Loucy (cell line): ENCODE data around the gene KDM6A.

Experiments
- H2AFZ ChIP-seq: fragments of 200-600 bp; sonication (generic); 2 replicates; pipeline ENCODE4 v1.6.0; 2016; ENCODE audit warnings: antibody characterized with exemption, mild to moderate bottlenecking, low read length, moderate library complexity
- H3F3A ChIP-seq: fragments of 200-600 bp; 2 replicates; pipeline ENCODE4 v1.6.0; 2016; ENCODE audit warnings: antibody characterized with exemption, low read depth, mild to moderate bottlenecking
- H3K27me3 ChIP-seq: fragments of 200-600 bp; sonication (generic); 2 replicates; pipeline ENCODE4 v1.6.1; 2014; ENCODE audit warnings: low read length, mild to moderate bottlenecking; ENCODE audit not compliant: insufficient read depth, poor library complexity, severe bottlenecking
- H3K36me3 ChIP-seq: fragments of 200-600 bp; sonication (generic); 2 replicates; pipeline ENCODE4 v1.6.1; 2016; ENCODE audit warnings: low read length; ENCODE audit not compliant: insufficient read depth
- H3K4me1 ChIP-seq: fragments of 200-600 bp; sonication (generic); 2 replicates; pipeline ENCODE4 v1.5.1; 2014; ENCODE audit warnings: low read length, mild to moderate bottlenecking; ENCODE audit not compliant: insufficient read depth, poor library complexity, severe bottlenecking
- H3K4me2 ChIP-seq: fragments of 200-600 bp; sonication (generic); 2 replicates; pipeline ENCODE4 v1.6.0; 2014; ENCODE audit warnings: antibody characterized with exemption, low read length, low read depth, mild to moderate bottlenecking; ENCODE audit not compliant: poor library complexity, severe bottlenecking
- H3K4me3 ChIP-seq: fragments of 200-600 bp; sonication (generic); 2 replicates; pipeline ENCODE4 v1.5.1; 2014; ENCODE audit warnings: low read length, mild to moderate bottlenecking, mixed read lengths; ENCODE audit not compliant: poor library complexity, severe bottlenecking
- H3K79me2 ChIP-seq: fragments of 200-600 bp; sonication (generic); 2 replicates; pipeline ENCODE4 v1.6.1; 2014; ENCODE audit warnings: low read length; ENCODE audit not compliant: insufficient read depth
- H3K9ac ChIP-seq: fragments of 200-600 bp; sonication (generic); 2 replicates; pipeline ENCODE4 v1.6.0; 2014; ENCODE audit warnings: mild to moderate bottlenecking, low read depth, low read length, moderate library complexity; ENCODE audit not compliant: poor library complexity, severe bottlenecking
- H3K9me2 ChIP-seq: fragments of 200-600 bp; sonication (generic); replicated peaks from 2 replicates; pipeline ENCODE4 v1.6.1; 2016; ENCODE audit warnings: low read depth, low read length, mixed read lengths
- H3K9me3 ChIP-seq: fragments of 200-600 bp; sonication (generic); 2 replicates; pipeline ENCODE4 v1.6.1; 2014; ENCODE audit warnings: mild to moderate bottlenecking, antibody characterized with exemption, low read length, low read depth; ENCODE audit not compliant: insufficient read depth
- H4K20me1 ChIP-seq: fragments of 200-600 bp; sonication (generic); 2 replicates; pipeline ENCODE4 v1.6.0; 2014; ENCODE audit warnings: antibody characterized with exemption, low read length, mild to moderate bottlenecking; ENCODE audit not compliant: insufficient read depth, poor library complexity, severe bottlenecking
- EZH2phosphoT487 ChIP-seq: fragments of 200-600 bp; IDR thresholded peaks from 2 replicates; pipeline ENCODE4 v1.6.1; 2018; ENCODE audit warnings: antibody characterized with exemption, mild to moderate bottlenecking, moderate library complexity, borderline replicate concordance
- TF ChIP-seq, protein P1 (sequence below): fragments of 200-600 bp; sonication (generic); conservative IDR thresholded peaks from 2 replicates; pipeline ENCODE4 v1.5.1; 2014; ENCODE audit warnings: mild to moderate bottlenecking, antibody characterized with exemption, low read length

Gene KDM6A

DNA sequence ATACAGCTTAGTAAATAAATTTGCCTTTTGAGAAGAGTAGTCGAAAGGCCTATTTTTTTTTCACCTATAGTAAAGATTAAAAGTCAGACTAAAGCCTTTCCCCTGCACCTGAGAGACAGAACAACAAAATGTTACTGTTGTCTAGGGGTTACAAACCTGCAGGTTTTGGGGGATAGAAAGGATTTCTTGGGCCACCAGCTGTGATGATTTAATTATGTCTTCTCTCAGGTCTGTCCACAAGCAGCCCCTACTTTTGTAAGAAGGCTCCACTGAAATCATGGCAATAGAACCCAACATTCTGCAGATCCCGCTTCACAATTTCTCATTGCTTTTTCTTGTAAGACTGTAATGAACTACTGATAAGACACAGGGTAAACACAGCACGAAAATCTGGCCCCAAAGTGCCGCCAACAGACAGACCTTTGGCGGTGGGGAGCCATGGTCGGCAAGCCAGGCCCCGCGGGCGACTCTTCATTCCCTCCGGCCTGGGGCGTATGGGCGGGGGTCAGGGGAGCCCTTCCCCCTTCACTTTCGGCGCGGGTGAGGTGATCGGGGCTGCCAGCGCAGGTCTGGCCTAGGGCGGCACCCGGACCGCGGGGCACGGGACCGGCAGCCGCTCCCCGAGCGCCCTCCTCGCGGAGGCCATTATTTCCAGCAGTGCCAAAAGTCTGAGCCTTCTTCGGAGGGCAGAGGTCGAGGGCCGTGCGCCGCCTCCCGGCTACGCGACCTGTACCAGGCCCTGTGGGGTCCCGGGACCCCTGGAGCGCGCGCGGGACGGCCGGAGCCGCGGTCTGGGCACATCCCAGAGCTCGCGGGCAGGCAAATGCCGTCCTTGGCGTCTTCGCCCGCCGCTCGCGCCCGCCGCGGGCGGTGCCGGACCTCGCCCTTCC, 812 bp upstream of the KDM6A start:
- H3K4me2 ChIP-seq, result peak overlapping the region; percentile 67
- peaks cover 29% of the 10 kb centered on the region for H4K20me1 ChIP-seq
- H3K36me3 ChIP-seq, result no peaks in the 10 kb centered on the region
- peak overlapping the region; percentile 85 for H3K9ac ChIP-seq
- peaks cover 53% of the 10 kb centered on the region for H3K79me2 ChIP-seq
- H3K27me3 ChIP-seq, result no peaks in the 10 kb centered on the region
- no peaks in the 10 kb centered on the region for H3K9me3 ChIP-seq
- H3K4me3 ChIP-seq, result peak overlapping the region; percentile 100
- peaks cover 6% of the 10 kb centered on the region for H3K4me1 ChIP-seq
- no peak for TF ChIP-seq EZH2phosphoT487
- TF ChIP-seq, protein P1, sequence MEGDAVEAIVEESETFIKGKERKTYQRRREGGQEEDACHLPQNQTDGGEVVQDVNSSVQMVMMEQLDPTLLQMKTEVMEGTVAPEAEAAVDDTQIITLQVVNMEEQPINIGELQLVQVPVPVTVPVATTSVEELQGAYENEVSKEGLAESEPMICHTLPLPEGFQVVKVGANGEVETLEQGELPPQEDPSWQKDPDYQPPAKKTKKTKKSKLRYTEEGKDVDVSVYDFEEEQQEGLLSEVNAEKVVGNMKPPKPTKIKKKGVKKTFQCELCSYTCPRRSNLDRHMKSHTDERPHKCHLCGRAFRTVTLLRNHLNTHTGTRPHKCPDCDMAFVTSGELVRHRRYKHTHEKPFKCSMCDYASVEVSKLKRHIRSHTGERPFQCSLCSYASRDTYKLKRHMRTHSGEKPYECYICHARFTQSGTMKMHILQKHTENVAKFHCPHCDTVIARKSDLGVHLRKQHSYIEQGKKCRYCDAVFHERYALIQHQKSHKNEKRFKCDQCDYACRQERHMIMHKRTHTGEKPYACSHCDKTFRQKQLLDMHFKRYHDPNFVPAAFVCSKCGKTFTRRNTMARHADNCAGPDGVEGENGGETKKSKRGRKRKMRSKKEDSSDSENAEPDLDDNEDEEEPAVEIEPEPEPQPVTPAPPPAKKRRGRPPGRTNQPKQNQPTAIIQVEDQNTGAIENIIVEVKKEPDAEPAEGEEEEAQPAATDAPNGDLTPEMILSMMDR, result no peak
- H3K9me2 ChIP-seq, result no peaks in the 10 kb centered on the region
- no peaks in the 10 kb centered on the region for H3F3A ChIP-seq
- peak overlapping the region; percentile 77 for H2AFZ ChIP-seq

DNA sequence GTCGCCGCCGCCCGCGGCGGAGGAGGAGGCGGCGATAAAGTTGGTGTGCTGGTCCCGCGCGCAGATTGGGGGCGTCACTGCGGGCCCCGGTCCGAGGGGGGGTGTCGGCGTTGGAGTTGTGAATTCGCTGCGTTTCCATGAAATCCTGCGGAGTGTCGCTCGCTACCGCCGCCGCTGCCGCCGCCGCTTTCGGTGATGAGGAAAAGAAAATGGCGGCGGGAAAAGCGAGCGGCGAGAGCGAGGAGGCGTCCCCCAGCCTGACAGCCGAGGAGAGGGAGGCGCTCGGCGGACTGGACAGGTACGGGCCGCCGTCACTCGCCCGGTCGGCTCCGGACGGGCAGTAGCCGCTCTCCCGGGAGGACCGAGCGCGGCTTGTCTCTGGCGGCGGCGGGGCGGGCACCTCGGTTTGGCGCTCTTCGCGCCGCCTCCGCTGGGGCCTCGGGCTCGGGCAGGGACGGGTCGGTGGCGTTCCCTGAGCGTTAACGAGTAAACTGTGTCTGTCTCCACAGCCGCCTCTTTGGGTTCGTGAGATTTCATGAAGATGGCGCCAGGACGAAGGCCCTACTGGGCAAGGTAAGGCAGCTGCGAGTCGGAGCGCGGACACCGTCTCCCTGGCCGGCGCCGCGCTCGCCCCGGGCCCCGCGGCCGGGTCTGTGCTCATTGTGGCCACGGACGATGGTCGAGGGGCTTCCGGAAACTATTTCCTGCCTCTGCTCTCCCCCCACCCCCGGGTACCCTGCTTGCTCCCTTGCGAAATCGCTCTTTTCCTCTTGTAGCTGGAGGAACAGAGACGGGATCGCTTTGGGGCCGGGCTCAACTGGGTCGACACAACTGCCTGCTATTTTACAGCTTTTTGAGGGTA, 658 bp downstream of the KDM6A start:
- Histone ChIP-seq H3K9me2 (no peaks in the 10 kb centered on the region), H3K4me2 (peak overlapping the region; percentile 91), H3K9ac (peak overlapping the region; percentile 98), H3K79me2 (peaks cover 68% of the 10 kb centered on the region), H3K4me3 (peak overlapping the region; percentile 100), H3F3A (no peaks in the 10 kb centered on the region), H3K27me3 (no peaks in the 10 kb centered on the region), H3K4me1 (peaks cover 6% of the 10 kb centered on the region), H3K36me3 (no peaks in the 10 kb centered on the region), H4K20me1 (peaks cover 39% of the 10 kb centered on the region), H3K9me3 (no peaks in the 10 kb centered on the region), H2AFZ (peak overlapping the region; percentile 75)
- TF ChIP-seq EZH2phosphoT487, result no peak
- TF ChIP-seq, protein P1, result no peak

DNA sequence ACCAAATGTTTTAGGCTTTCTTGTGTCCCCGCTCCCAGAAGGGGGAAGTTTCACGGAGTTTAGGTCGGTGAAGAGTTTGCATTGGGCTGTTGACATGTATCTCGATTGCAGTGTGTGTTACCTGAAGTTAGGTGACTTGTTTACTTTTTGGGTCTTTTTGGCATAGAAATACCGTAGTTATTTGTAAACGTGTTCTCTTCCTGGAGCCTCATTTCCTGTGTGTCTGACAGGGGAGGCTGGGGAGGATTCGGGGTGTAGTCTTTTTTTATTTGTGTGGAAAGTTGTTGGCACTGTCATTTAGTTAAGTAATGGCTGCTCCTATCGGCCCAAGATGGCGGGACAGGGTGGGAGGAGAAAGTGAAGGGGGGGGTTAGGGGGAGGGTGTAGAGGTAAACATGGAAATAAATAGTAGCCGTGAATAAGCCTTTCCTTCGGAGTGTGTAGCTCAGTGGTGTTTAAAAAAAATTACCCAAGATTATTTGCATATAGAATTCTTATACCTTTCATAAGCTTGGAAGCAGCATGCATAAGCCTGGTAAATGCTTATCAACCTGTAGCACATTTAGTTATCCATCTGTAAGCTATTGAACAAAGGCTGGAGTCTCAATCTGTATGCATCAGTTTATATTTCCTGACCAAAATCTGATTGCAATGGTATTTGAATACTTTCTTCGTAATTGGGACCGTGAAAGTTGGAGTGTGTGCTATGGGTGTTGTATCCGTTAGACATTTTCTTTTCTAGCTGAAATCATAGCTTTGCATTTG, 1.6 kb downstream of the KDM6A start:
- peak overlapping the region; percentile 91 for H3K4me2 ChIP-seq
- no peaks in the 10 kb centered on the region for H3K36me3 ChIP-seq
- H4K20me1 ChIP-seq, result peaks cover 48% of the 10 kb centered on the region
- H2AFZ ChIP-seq, result peak overlapping the region; percentile 75; the same call in 1 of the 2 replicates
- H3F3A ChIP-seq, result no peaks in the 10 kb centered on the region
- no peaks in the 10 kb centered on the region for H3K9me3 ChIP-seq
- peak overlapping the region; percentile 100 for H3K4me3 ChIP-seq
- TF ChIP-seq, protein P1, result no peak
- TF ChIP-seq EZH2phosphoT487, result no peak
- H3K4me1 ChIP-seq, result peaks cover 6% of the 10 kb centered on the region
- H3K9me2 ChIP-seq, result no peaks in the 10 kb centered on the region
- H3K9ac ChIP-seq, result peak overlapping the region; percentile 98
- H3K79me2 ChIP-seq, result peaks cover 78% of the 10 kb centered on the region
- no peaks in the 10 kb centered on the region for H3K27me3 ChIP-seq
